ENCODE data around the gene NR1H2. TPM values are rescaled to one million over a fixed set of nuclear protein-coding genes. Genes with fewer than 3 reads are reported as not detected.

NR1H2 gene
- total and polyA plus RNA-seq, 8 donors = 47.4 to 241 (median 68.0) TPM

- WGBS, 5 donors = 9 to 14% (median 13%) methylated on average over 13 to 14 of the region's 14 CpGs
- no peaks in the 10 kb centered on the region for H3K9me3 ChIP-seq
- H3K27ac ChIP-seq = no peak overlapping the region
- H3K4me1 ChIP-seq = peaks cover 0 to 37% (median 26%) of the 10 kb centered on the region in 4 donors
- intact Hi-C loops (cut with DNase I; ENCODE audit: low total_unique reads) = no loop called here
- TF ChIP-seq CTCF (IDR thresholded peaks at IDR 0.05) (no peak), POLR2AphosphoS5 (IDR thresholded peaks at IDR 0.05) (no peak), EP300 (IDR thresholded peaks at IDR 0.05) (no peak), POLR2A (IDR thresholded peaks at IDR 0.05) (no peak)
- H3K27me3 ChIP-seq = peaks cover 0 to 78% (median 30%) of the 10 kb centered on the region in 3 donors
- no peaks in the 10 kb centered on the region for H3K36me3 ChIP-seq
- DNase-seq = no peak
- peak overlapping the region in 1 of 4 donors; percentile 6 for H3K4me3 ChIP-seq
These were observed 42.8 kb downstream of the NR1H2 start for GRCh38 chr19:50419022-50419579.

- TF ChIP-seq CTCF (IDR thresholded peaks at IDR 0.05) (no peak), EP300 (IDR thresholded peaks at IDR 0.05) (no peak), POLR2A (IDR thresholded peaks at IDR 0.05) (no peak), POLR2AphosphoS5 (IDR thresholded peaks at IDR 0.05) (no peak)
- WGBS, 5 donors = 13 to 24% (median 18%) methylated on average over 5 to 8 of the region's 8 CpGs
- H3K27me3 ChIP-seq = peaks cover 0 to 78% (median 30%) of the 10 kb centered on the region in 3 donors
- DNase-seq = no peak
- peaks cover 0 to 36% (median 26%) of the 10 kb centered on the region in 4 donors for H3K4me1 ChIP-seq
- H3K4me3 ChIP-seq = peak overlapping the region in 1 of 4 donors; percentile 6
- intact Hi-C loops (cut with DNase I; ENCODE audit: low total_unique reads) = no loop called here
- H3K36me3 ChIP-seq = no peaks in the 10 kb centered on the region
- H3K27ac ChIP-seq = no peak overlapping the region
- H3K9me3 ChIP-seq = no peaks in the 10 kb centered on the region
These were observed 43.4 kb downstream of the NR1H2 start for GRCh38 chr19:50419580-50420035.

- TF ChIP-seq POLR2AphosphoS5 (IDR thresholded peaks at IDR 0.05) (no peak), POLR2A (IDR thresholded peaks at IDR 0.05) (no peak), EP300 (IDR thresholded peaks at IDR 0.05) (no peak), CTCF (IDR thresholded peaks at IDR 0.05) (no peak)
- no peak for DNase-seq
- Histone ChIP-seq H3K4me3 (no peak overlapping the region), H3K27me3 (peaks cover 0 to 78% (median 30%) of the 10 kb centered on the region in 3 donors), H3K27ac (no peak overlapping the region), H3K9me3 (no peaks in the 10 kb centered on the region), H3K4me1 (peaks cover 0 to 31% (median 26%) of the 10 kb centered on the region in 4 donors), H3K36me3 (no peaks in the 10 kb centered on the region)
- 25 to 47% (median 31%) methylated on average over 3 of the region's 3 CpGs for WGBS, 5 donors
- intact Hi-C loops (cut with DNase I; ENCODE audit: low total_unique reads) = no loop called here
These were observed 43.9 kb downstream of the NR1H2 start for GRCh38 chr19:50420127-50420526.

- Histone ChIP-seq H3K27me3 (peaks cover 0 to 78% (median 30%) of the 10 kb centered on the region in 3 donors), H3K9me3 (no peaks in the 10 kb centered on the region), H3K36me3 (no peaks in the 10 kb centered on the region), H3K27ac (no peak overlapping the region), H3K4me3 (no peak overlapping the region), H3K4me1 (peaks cover 0 to 27% (median 24%) of the 10 kb centered on the region in 4 donors)
- intact Hi-C loops (cut with DNase I; ENCODE audit: low total_unique reads) = no loop called here
- no peak for DNase-seq
- TF ChIP-seq EP300 (IDR thresholded peaks at IDR 0.05) = no peak
- no peak for TF ChIP-seq POLR2A (IDR thresholded peaks at IDR 0.05)
- TF ChIP-seq CTCF (IDR thresholded peaks at IDR 0.05) = no peak
- no peak for TF ChIP-seq POLR2AphosphoS5 (IDR thresholded peaks at IDR 0.05)
- 55 to 82% (median 69%) methylated on average over 3 of the region's 3 CpGs for WGBS, 5 donors
These were observed 44.6 kb downstream of the NR1H2 start for GRCh38 chr19:50420808-50421207.
